GM21390 (cell line): ENCODE measurements around the gene UROC1.

Source experiments
- ATAC-seq: cut with Tn5 transposase; IDR thresholded peaks from one replicate; pipeline ENCODE4 v1.9.1; 2021; ENCODE audit not compliant: unreplicated experiment

Gene UROC1

DNA sequence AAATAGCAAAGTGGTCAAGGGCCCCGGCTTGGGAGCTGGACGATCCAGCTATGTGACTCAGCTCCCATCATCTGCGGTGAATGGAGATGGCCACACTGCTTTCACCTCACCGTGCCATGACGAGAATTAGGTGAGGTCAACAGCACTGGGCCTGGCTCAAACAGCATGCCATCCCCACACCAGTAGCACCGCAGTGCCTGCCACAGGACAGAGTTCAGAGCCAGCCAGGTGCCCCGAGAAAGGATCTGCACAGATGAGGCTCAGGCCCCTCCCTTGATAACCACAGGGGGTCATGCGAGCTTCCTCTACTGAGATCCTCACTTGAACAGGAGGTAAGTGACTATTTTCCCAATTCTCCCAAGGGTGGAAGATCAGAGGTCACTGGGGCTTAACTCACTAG, 71.3 kb downstream of the UROC1 start:
- no peak for ATAC-seq

DNA sequence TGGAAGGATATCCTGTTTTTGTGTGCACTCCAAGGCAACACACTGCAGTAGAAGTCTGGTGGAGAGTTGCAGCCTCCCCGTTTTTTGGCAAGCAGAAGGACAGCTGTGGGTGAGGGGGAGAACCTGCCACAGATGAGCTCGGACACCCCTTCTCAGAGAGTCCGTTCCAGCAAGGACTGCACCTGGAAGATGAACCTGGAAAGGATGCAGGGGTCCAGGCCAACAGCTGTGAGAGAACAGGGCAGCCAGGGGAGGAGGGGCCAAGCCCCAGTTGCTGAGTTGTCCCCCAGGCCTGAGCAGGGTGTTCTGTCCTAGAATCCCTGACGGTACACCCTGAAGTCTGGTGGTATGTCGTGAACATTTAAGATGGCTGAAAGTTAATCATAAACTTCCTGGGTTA, 72.1 kb downstream of the UROC1 start:
- no peak for ATAC-seq

DNA sequence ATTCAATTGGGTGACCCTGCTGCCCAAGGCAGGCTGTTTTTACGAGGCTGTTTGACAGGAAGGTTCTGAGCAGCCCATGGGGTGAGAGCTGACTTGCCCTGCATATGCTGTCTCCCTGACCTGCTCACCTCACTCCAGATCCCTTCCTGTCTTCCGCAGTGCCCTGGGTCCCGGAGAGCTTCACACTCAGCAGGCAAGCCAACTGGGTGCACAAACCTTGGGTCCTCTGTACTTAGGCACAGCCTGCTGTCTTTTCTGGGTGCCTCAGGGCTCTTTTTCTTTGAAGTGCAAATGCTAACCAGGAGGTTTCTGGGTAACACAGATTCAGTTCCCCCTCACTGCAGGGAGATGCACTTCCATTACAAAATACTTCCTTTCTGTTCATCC, 74.7 kb downstream of the UROC1 start:
- no peak for ATAC-seq

- ATAC-seq: no peak
Measured at GRCh38 chr3:126442094-126442855, 75.3 kb downstream of the UROC1 start.

- ATAC-seq: no peak
Measured at GRCh38 chr3:126441256-126441880, 76.2 kb downstream of the UROC1 start.

- ATAC-seq: no peak
Measured at GRCh38 chr3:126440709-126440995, 76.9 kb downstream of the UROC1 start.

DNA sequence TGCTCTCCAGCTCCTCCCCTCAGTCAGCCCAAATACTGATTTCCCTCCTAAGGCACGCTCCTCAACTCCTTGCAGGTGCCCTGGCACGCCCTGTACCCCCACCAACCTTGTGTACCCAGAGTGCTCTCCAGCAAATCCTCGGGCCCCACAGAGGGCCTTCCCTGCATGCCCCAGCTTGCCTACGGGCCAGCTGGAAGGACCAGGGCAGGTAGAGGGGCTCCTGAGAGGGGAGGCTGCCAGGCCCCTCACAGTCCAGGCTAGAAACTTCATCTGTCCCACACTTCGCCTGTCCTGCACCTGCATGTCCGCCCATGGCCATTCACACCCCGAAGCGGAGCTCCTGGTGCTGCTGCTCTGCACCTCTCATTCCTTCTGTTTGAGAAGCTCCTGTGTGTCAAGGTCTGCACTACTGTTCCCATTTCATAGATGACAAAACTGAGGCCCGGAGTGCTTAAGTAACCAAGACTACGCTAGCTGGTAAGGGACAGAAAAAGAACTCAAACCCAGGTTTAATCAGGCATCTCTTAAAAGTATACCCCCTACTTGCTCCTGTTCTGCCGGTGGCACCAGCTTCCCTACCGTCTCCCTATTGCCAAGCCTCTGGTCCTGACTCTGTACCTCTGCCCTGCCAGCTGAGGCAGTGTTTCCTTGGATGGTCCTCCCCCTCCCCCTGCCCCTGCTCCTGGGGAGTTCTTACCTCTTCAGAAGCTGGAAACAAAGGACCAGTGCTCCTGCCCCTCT, 77.4 kb downstream of the UROC1 start:
- no peak for ATAC-seq

DNA sequence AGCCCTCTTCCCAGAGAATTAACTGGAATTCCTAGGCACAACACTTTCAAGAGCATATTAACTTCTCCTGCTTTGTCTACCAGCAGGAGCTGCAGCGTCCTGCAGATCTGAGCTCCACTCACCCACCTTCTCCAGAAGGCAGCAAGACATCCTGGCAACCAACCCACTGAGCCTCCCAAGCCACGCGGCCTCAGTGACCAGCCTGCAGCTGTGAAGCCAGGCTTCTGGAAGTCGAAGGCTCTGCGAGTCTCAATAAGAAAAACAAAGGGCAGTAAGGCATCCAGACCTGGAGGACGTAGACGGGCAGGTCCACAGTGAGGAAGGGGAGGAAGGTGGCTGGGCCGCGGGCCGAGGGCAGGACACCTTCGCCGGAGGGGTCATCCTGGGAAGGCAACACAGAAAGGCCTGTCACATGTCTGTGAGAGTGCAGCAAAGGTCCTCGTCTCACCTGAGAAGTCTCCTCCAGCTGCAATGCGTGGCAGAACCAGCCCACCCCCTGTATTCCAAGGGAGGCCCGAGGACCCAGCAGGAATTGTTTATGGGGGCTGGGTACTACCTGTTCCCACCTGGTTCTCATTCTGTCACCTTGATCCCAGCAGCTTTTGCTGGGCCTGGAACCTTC, 78.1 kb downstream of the UROC1 start:
- ATAC-seq: no peak

- ATAC-seq: no peak
Measured at GRCh38 chr3:126438746-126439145, 78.8 kb downstream of the UROC1 start.

- ATAC-seq: no peak
Measured at GRCh38 chr3:126438186-126438585, 79.4 kb downstream of the UROC1 start.

- no peak for ATAC-seq
Measured at GRCh38 chr3:126436826-126437717, 80.5 kb downstream of the UROC1 start.

DNA sequence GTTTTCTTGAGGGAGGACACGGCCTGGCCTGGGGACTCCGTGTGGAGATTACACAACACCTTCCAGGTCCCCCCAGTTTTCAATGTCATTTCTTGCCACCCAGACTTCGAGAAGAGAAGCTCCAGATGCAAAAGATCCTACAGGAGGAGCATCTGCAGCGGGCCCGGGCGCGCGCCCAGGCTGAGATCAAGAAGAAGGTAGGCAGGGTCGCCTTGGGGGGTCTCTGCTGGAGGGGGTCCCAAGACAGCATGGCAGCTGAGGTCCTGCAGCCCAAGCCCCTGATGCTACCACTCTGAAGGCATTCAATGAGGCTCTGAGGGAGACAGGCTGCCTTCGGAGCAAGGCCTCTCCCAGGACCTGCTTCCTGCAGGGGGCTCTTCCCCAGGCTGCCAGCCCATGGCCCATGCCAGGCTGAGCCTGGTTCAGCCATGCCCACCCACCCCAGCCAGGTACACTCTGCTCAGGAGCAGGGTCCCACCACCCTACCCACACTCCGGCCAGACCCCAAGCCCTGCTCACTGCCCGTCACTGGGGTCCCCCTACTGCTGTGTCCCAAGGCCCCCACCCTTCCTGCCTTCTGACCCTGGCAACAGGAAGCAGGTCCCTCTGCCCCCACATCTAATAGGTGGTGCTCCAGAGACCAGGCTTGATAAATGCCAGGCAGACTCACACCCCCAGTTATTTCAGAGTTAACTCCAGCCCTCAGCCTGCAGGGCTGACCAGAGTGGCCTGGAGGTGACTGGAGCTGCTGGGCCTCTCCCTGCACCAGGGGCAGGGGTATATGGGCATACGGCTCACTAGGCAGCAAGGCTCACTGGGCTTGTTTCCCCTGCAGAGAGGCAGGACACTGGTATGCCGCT, 81.9 kb downstream of the UROC1 start:
- no peak for ATAC-seq

DNA sequence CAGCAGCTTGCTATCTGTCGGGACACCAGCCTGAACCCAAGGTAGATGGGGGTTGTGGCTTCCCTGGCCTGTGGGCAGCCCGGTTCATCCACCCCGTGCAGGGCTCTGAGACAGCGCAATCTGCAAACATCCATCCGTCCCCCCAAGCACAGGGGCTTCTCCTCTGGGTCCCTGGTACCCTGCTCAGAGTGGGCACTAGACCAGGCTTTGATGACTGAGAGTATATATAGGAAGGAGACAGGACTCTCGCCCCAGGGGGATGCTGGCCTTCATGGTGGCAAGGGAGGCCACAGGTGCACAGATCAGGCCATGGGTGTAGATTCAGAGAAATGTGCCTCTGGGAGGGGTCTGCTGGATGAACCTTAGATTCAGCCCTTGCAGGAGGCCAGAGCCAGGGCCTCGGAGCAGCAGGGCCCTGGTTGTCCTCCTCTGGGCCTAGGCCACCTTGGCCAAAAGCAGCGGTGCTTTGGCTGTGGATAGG, 82.6 kb downstream of the UROC1 start:
- ATAC-seq: no peak

DNA sequence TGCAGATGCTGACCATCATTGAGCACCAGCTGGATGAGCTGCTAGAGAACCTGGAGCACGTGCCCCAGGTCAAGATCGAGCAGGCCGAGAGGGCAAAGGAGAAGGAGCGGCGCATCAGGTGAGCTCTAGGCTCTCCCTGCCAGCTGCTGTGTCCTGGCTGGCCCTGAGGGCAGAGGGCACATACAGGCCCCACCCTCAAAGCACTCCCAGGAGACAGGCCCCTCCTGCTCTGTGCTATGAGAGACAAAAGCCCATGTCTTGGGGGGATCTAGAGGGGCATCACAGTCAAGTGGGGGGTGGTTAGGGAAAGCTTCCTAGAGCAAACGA, 83.3 kb downstream of the UROC1 start:
- no peak for ATAC-seq

DNA sequence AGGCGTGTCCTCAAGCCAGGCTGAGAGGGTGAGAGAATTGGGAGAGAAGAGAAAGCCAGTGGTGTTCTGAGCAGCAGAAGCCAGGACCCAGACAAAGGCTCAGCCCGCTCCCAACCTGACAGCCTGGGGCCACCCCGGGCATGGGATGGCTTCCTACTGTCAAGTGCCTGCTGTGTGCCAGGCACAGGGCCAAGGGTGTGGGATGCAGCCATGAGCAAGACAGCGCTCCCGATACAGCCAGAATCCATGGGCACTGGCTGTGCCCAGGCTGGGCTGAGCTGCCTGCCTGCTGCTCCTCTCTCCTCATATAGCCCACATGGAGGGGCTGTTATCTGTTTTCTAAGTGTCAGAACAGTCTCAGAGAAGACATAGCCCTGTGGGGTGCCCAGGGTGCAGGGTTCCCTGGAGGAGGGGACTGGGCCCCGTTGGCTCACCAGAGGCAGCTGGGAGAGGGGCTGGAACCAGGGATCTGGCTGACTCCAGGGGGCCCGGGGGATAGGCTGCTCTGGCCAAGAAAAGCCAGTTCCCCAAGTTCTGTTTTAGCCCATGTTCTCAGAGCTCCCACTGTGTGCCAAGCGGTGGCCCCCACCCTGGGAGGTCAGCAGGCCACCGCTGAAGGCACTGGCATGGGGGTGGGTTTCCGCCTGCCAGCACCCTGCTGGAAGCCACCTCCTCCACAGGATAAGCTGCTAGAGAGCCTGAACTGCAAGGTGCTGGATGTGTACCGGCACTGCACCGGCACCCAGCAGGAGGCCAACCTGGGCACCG, 83.9 kb downstream of the UROC1 start:
- ATAC-seq: no peak

DNA sequence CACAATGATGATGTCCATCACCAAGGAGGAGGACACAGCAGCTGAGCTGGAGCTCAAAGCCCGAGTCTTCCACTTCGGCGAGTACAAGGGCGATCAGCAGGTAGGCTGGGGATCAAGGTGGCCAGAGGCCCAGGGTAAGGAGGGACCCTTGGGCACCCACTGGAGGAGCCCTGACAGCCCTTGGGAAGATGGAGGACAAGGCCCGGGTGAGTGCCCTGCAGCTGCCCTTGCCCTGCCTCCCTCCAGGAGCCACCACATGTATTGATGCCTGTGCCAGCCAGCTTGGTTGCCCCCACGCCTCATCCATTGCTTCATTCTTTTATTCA, 84.5 kb downstream of the UROC1 start:
- no peak for ATAC-seq

- no peak for ATAC-seq
Measured at GRCh38 chr3:126432361-126433104, 85.0 kb downstream of the UROC1 start.
